Mammary microvascular endothelial cell (primary cell): ENCODE data around the gene INSL4. TPM values are rescaled to one million over a fixed set of nuclear protein-coding genes. Genes with fewer than 3 reads are reported as not detected.

ENCODE experiments used
- total RNA-seq: library from RNA; depleted of rRNA; stranded (reverse); fragments of >200 nt; gene quantifications from 2 replicates; pipeline ENCODE4 v1.2.3, GENCODE V29; 2015

INSL4 gene
- total RNA-seq = not detected in 2 replicates

DNA sequence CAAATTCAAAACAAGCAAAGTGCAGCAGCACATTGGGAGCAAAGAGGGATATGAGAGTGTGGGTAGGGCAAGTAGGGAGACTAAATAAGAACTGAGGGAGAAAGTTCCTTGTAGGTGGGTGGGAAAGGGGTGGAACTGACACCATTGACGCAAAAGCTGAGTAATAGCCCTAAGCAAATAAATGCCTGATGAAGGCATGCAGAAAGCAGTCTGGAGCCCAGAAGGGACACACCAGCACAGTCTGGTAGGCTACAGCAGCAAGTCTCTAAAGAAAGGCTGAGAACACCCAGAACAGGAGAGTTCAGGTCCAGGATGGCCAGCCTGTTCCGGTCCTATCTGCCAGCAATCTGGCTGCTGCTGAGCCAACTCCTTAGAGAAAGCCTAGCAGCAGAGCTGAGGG is at the start of gene INSL4:
INSL4 (plus strand) TSS at position 208 of the 400 bp plus-strand sequence; CDS start at position 313, 105 bp downstream.

DNA sequence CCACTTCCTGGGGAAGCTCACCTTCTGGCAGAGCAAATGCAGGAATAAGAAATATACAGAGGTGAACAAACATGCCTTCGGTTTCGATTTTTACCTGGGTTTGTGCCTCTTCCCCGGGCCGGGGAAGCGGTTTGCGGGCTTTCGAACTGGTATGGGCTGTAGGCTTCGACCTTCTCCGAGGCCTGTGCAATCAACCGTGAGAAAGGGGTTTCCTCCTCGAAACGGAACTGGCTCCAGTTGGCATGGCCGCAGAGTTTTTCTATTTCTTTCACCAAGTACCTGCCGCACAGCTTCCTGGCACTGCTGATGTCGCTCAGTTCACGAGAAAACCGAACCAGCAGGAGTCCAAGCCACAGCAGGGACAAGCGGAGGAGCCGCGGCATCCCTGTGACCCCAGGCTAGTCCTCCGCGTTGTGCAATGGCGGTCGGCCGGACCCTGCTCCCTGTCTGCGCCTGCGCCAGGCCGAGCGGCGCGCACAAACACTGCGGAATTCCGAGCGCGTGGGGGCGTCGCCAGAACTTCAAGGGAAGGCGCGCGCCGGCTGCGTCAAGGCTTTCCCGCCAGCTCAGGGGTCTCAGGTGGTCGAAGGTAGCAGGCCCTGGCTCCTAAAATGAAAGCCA is 45.9 kb upstream of the INSL4 start, which contains the start of gene INSL6:
INSL6 (minus strand) TSS at position 420 of the 621 bp plus-strand sequence; CDS start at position 383, 37 bp downstream.

Other genes with a start within 250 kb of the INSL4 start
- 6.0 and 6.5 TPM in 2 replicates for gene JAK2, start 246.1 kb upstream of the INSL4 start, total RNA-seq
- not detected in 2 replicates for gene INSL6, start 45.8 kb upstream of the INSL4 start, total RNA-seq
- gene RLN2, start 73.3 kb downstream of the INSL4 start, total RNA-seq = 0.74 TPM in 1 of 2 replicates, not detected in the other
- gene RLN1, start 108.5 kb downstream of the INSL4 start, total RNA-seq = not detected in 2 replicates
- 33.6 and 35.0 TPM in 2 replicates for gene PLGRKT, start 206.5 kb downstream of the INSL4 start, total RNA-seq
- gene CD274, start 219.1 kb downstream of the INSL4 start, total RNA-seq = 20.8 and 22.7 TPM in 2 replicates